Transverse colon (tissue), 4 donors: ENCODE data around the gene DOK7. TPM values are rescaled to one million over a fixed set of nuclear protein-coding genes. Genes with fewer than 3 reads are reported as not detected.

ENCODE experiments used
- DNase-seq: peaks from one replicate; pipeline ENCODE4 v3.0.0-alpha.2; 2019
- H3K27ac ChIP-seq, 4 donors: fragments of 200-600 bp; sonication (generic); 2 replicates each; pipeline ENCODE4 v1.5.1; 2016 to 2018; ENCODE audit warnings: inconsistent platforms in 4 of 4
- H3K27me3 ChIP-seq: fragments of 200-600 bp; sonication (generic); 2 replicates; pipeline ENCODE4 v1.5.1; 2017; ENCODE audit warnings: inconsistent platforms
- H3K36me3 ChIP-seq, 4 donors: fragments of 200-600 bp; sonication (generic); 2 replicates each; pipeline ENCODE4 v1.5.1; 2017 to 2019; ENCODE audit warnings: inconsistent platforms in 4 of 4
- H3K4me1 ChIP-seq, 4 donors: fragments of 200-600 bp; sonication (generic); 2 replicates each; pipeline ENCODE4 v1.5.1; 2017 to 2020; ENCODE audit warnings: inconsistent platforms in 4 of 4
- H3K4me3 ChIP-seq, 4 donors: fragments of 200-600 bp; sonication (generic); 1 replicate in 1 of 4; 2 replicates in 3 of 4; pipeline versions ENCODE4 v1.5.1 to v1.6.1; 2017 to 2019; ENCODE audit warnings: inconsistent platforms in 4 of 4
- H3K9me3 ChIP-seq, 2 donors: fragments of 200-600 bp; sonication (generic); 2 replicates each; pipeline ENCODE4 v1.5.1; 2017 to 2019; ENCODE audit warnings: inconsistent platforms in 2 of 2
- EP300 ChIP-seq: sonication (generic); formaldehyde crosslinking; IDR thresholded peaks from one replicate; pipeline ENCODE4 v1.6.1; 2017; ENCODE audit warnings: antibody characterized with exemption, low read depth
- POLR2A ChIP-seq: fragments of 450-650 bp; IDR thresholded peaks from one replicate; pipeline ENCODE4 v1.6.1; 2016; ENCODE audit warnings: antibody characterized with exemption, mild to moderate bottlenecking, moderate library complexity
- POLR2AphosphoS5 ChIP-seq, 3 donors: sonication (generic); formaldehyde crosslinking; IDR thresholded peaks; one replicate each; pipeline ENCODE4 v1.6.1; 2016; ENCODE audit warnings: antibody characterized with exemption in 3 of 3
- WGBS, 2 donors: methylation state at CpG; one replicate each; pipeline ENCODE4 v1.1.5; 2018; ENCODE audit warnings: low coverage in 1 of 2; 5-methylcytosine and 5-hydroxymethylcytosine counted together
- in situ Hi-C, 4 donors: fragments of 200-750 bp; cut with MboI; loops; one replicate each; pipeline versions ENCODE4 v1.15.0 to v1.15.1; 2017; ENCODE audit warnings: low sequenced_read_pairs in 3 of 4, low pct_ligation_motif_present in 1 of 4, low pct_unique_long_range_greater_than_20kb in 1 of 4
- intact Hi-C: fragments of 100-400 bp; cut with DNase I; formaldehyde crosslinking; loops from one replicate; pipeline ENCODE4 v1.15.1; 2023; ENCODE audit warnings: low total_unique reads
- total RNA-seq, 4 donors: library from RNA; depleted of rRNA; stranded (reverse); fragments of >200 nt; gene quantifications; one replicate each; pipeline ENCODE4 v1.1.0, GENCODE V29; 2016
- TF ChIP-seq, protein P1 (sequence below), 5 experiments: fragments of 200-600 bp in 3 of 5; fragments of 450-650 bp in 2 of 5; sonication (generic) in 3 of 5; IDR thresholded peaks; 1 replicate in 2 of 5; 2 replicates in 3 of 5; pipeline ENCODE4 v1.5.1; 2016 to 2017; ENCODE audit warnings: antibody characterized with exemption in 5 of 5, inconsistent platforms in 3 of 5, mild to moderate bottlenecking in 2 of 5, moderate library complexity in 1 of 5

The DOK7 gene
- total RNA-seq, 4 donors from 2014 or later = 0.27 to 0.95 TPM; not detected in 2

DNA sequence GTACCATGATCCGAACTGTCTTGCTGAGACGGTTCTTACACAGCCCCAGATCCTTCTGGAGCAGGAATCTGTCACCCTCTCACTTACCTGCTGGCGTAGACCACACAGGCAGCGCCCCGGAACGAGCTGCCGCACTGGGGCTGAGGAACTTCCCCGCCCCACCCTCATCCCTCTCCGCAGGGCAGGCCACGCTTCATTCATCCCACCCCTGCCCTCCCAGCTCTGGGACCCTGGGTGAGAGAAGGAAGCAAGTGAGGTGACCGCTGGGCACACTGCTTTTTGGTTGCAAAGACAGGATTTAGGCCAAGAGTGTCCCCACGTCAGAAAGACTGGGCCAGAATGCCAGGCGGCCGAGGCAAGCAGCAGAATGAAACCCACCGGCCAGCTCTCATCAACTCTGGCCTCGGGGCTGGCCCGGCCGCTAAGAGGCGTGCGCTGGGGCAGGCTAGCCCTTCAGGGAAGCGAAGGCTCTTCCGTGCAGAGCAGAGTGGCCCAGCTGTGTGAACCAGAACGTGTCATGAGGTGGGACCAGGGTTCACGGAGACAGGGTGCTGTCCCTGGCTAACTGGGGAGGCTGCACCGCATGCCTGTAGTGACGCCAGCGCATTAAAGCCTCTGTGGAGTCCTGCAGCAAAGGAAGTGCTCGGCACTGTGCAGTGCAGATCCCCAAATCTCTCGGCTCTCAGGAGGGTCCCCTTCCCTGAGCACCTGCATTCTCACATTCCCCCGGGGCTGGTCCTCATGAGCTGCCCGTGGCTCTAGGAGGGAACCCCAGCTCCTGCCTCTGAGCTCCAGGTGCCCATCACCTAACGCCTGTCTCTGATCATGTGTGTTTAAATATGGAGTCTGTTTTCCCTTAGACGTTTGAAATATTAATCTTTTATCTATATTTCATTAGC, 62.7 kb downstream of the DOK7 start:
- WGBS, 2 donors = 68 to 89% methylated on average over 4 to 32 of the region's 33 CpGs
- TF ChIP-seq POLR2A (no peak), EP300 (no peak), POLR2AphosphoS5 (IDR thresholded peaks at IDR 0.05) (no peak)
- TF ChIP-seq, protein P1, sequence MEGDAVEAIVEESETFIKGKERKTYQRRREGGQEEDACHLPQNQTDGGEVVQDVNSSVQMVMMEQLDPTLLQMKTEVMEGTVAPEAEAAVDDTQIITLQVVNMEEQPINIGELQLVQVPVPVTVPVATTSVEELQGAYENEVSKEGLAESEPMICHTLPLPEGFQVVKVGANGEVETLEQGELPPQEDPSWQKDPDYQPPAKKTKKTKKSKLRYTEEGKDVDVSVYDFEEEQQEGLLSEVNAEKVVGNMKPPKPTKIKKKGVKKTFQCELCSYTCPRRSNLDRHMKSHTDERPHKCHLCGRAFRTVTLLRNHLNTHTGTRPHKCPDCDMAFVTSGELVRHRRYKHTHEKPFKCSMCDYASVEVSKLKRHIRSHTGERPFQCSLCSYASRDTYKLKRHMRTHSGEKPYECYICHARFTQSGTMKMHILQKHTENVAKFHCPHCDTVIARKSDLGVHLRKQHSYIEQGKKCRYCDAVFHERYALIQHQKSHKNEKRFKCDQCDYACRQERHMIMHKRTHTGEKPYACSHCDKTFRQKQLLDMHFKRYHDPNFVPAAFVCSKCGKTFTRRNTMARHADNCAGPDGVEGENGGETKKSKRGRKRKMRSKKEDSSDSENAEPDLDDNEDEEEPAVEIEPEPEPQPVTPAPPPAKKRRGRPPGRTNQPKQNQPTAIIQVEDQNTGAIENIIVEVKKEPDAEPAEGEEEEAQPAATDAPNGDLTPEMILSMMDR (IDR thresholded peaks at IDR 0.05) = no peak
- Histone ChIP-seq H3K4me3 (no peak overlapping the region), H3K27ac (no peak overlapping the region), H3K9me3 (no peaks in the 10 kb centered on the region), H3K4me1 (peaks cover 5 to 13% (median 8%) of the 10 kb centered on the region in 4 donors), H3K36me3 (peaks cover 0 to 19% (median 11%) of the 10 kb centered on the region in 4 donors), H3K27me3 (no peaks in the 10 kb centered on the region)
- intact Hi-C loops = no loop called here
- DNase-seq = no peak
- in situ Hi-C loops = no loop called here

- H3K36me3 ChIP-seq = peaks cover 0 to 16% (median 10%) of the 10 kb centered on the region in 4 donors
- no peak for DNase-seq
- no peak overlapping the region for H3K4me3 ChIP-seq
- TF ChIP-seq POLR2AphosphoS5 (IDR thresholded peaks at IDR 0.05) = no peak
- no peak for TF ChIP-seq EP300
- TF ChIP-seq, protein P1 (IDR thresholded peaks at IDR 0.05) = no peak
- TF ChIP-seq POLR2A = no peak
- in situ Hi-C loops = no loop called here
- H3K9me3 ChIP-seq = no peaks in the 10 kb centered on the region
- H3K27ac ChIP-seq = no peak overlapping the region
- H3K4me1 ChIP-seq = peaks cover 9 to 20% (median 15%) of the 10 kb centered on the region in 4 donors
- intact Hi-C loops = no loop called here
- no peaks in the 10 kb centered on the region for H3K27me3 ChIP-seq
- WGBS, 2 donors = 97 to 100% methylated on average over 4 to 19 of the region's 19 CpGs
These were observed 63.4 kb downstream of the DOK7 start for GRCh38 chr4:3526456-3526855.

- H3K36me3 ChIP-seq = peaks cover 0 to 8% (median 7%) of the 10 kb centered on the region in 4 donors
- intact Hi-C loops = no loop called here
- 86% methylated on average over 13 of the region's 14 CpGs; no CpG with 5 or more reads in 1 of the 2 donors for WGBS, 2 donors
These were observed 64.2 kb downstream of the DOK7 start for GRCh38 chr4:3527101-3527913.

More at GRCh38 chr4:3527101-3527913, 64.2 kb downstream of the DOK7 start:
- no peak overlapping the region for H3K27ac ChIP-seq
- peaks cover 9 to 21% (median 18%) of the 10 kb centered on the region in 4 donors for H3K4me1 ChIP-seq
- in situ Hi-C loops = no loop called here
- H3K4me3 ChIP-seq = no peak overlapping the region
- TF ChIP-seq EP300 (no peak), POLR2AphosphoS5 (IDR thresholded peaks at IDR 0.05) (no peak)
- TF ChIP-seq, protein P1 (IDR thresholded peaks at IDR 0.05) = no peak
- H3K27me3 ChIP-seq = no peaks in the 10 kb centered on the region
- no peak for DNase-seq
- no peaks in the 10 kb centered on the region for H3K9me3 ChIP-seq
